Measurements from ENCODE around the gene RMDN2.

GRCh38 chr2:37896319-37896718, 28.8 kb upstream of the RMDN2 start:
- TF ChIP-seq CTCF (IDR thresholded peaks at IDR 0.05) (no peak), POLR2A (IDR thresholded peaks at IDR 0.05) (no peak)

Data from uterus (tissue), 2 donors.